Gastroesophageal sphincter (tissue), 3 donors: ENCODE data around the gene TBC1D14.

Experiments
- POLR2A ChIP-seq, 2 donors: fragments of 450-650 bp; IDR thresholded peaks; one replicate each; pipeline ENCODE4 v1.6.1; 2017; ENCODE audit warnings: antibody characterized with exemption in 2 of 2, mild to moderate bottlenecking in 2 of 2, moderate library complexity in 1 of 2
- TF ChIP-seq, protein P1 (sequence below), 4 experiments: fragments of 200-600 bp in 2 of 4; fragments of 450-650 bp in 2 of 4; sonication (generic) in 1 of 4; IDR thresholded peaks; one replicate each; pipeline ENCODE4 v1.5.1; 2017 to 2019; ENCODE audit warnings: antibody characterized with exemption in 4 of 4, mild to moderate bottlenecking in 2 of 4, moderate library complexity in 2 of 4

DNA sequence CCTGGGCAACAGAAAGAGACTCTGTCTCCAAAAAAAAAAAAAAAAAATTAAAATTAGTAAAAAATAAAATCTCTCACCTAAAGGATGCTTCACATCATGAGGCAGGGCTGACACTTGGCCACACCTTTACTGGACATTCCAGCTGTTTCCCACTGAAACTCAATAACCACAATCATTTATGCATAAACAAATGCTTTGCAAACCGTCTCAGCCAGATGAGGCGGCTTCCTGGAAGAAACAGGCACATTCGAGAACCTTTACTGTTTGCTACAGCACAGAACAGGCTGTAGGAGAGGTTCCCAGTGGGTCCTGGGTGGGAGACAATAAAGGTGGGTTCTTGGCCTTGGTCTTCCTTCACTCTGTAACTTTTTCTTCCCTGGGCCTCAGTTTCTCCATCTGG, 10.9 kb upstream of the TBC1D14 start:
- TF ChIP-seq, protein P1, sequence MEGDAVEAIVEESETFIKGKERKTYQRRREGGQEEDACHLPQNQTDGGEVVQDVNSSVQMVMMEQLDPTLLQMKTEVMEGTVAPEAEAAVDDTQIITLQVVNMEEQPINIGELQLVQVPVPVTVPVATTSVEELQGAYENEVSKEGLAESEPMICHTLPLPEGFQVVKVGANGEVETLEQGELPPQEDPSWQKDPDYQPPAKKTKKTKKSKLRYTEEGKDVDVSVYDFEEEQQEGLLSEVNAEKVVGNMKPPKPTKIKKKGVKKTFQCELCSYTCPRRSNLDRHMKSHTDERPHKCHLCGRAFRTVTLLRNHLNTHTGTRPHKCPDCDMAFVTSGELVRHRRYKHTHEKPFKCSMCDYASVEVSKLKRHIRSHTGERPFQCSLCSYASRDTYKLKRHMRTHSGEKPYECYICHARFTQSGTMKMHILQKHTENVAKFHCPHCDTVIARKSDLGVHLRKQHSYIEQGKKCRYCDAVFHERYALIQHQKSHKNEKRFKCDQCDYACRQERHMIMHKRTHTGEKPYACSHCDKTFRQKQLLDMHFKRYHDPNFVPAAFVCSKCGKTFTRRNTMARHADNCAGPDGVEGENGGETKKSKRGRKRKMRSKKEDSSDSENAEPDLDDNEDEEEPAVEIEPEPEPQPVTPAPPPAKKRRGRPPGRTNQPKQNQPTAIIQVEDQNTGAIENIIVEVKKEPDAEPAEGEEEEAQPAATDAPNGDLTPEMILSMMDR (IDR thresholded peaks at IDR 0.05) = no peak
- no peak for TF ChIP-seq POLR2A (IDR thresholded peaks at IDR 0.05)
